Measurements from ENCODE around the gene MRPS24. TPM values are rescaled to one million over a fixed set of nuclear protein-coding genes. Genes with fewer than 3 reads are reported as not detected.

MRPS24 gene
- total and polyA plus RNA-seq, 10 of the 15 experiments (the other 5 are each of a cell fraction or from before 2014, with no cell fraction given): 27.6 to 164 (median 106) TPM

- TF ChIP-seq NFYB (IDR thresholded peaks at IDR 0.05; ENCODE audit: insufficient read depth, low read depth, low read length): no peak
- no peak for TF ChIP-seq RFX5 (IDR thresholded peaks at IDR 0.05; ENCODE audit: low read depth, low read length)
- TF ChIP-seq DPF2 (IDR thresholded peaks at IDR 0.05): 0 out of 2 replicates have a peak, but pooled peaks have one; percentile 20
- no peak for TF ChIP-seq ESRRA (IDR thresholded peaks at IDR 0.05; ENCODE audit: low read length)
- no peak for TF ChIP-seq RAD51 (IDR thresholded peaks at IDR 0.05)
- TF ChIP-seq PML (IDR thresholded peaks at IDR 0.05; ENCODE audit: low read length): no peak
- peak; percentile 14; the same call in 1 of the 2 replicates for TF ChIP-seq ZSCAN29 (IDR thresholded peaks at IDR 0.05)
- TF ChIP-seq TARDBP (IDR thresholded peaks at IDR 0.05; ENCODE audit: borderline replicate concordance): no peak
- no peak for TF ChIP-seq SUPT20H (IDR thresholded peaks at IDR 0.05; ENCODE audit: borderline replicate concordance, control insufficient read depth, low read depth, low read length)
- no peak for TF ChIP-seq SREBF2 (IDR thresholded peaks at IDR 0.05; ENCODE audit: low read length)
- TF ChIP-seq NFXL1 (IDR thresholded peaks at IDR 0.05; ENCODE audit: borderline replicate concordance): no peak
- no peak for TF ChIP-seq MEF2A (IDR thresholded peaks at IDR 0.05; ENCODE audit: insufficient read depth, low read depth, low read length)
- no peak for TF ChIP-seq CHD1 (IDR thresholded peaks at IDR 0.05; ENCODE audit: low read depth, low read length)
- TF ChIP-seq REST (IDR thresholded peaks at IDR 0.05; ENCODE audit: low read depth, low read length): no peak
- no peak for TF ChIP-seq MEF2B (IDR thresholded peaks at IDR 0.05; ENCODE audit: partially characterized antibody, poor library complexity, severe bottlenecking)
- TF ChIP-seq BHLHE40 (IDR thresholded peaks at IDR 0.05; ENCODE audit: borderline replicate concordance in 1 of 2, low read depth in 2 of 2, low read length in 1 of 2): no peak
Measured at GRCh38 chr7:43905956-43906330, 36.6 kb upstream of the MRPS24 start (continued).

All from GM12878 (cell line).